H9 (cell line): Measurements from ENCODE around the gene MRM2. TPM values are rescaled to one million over a fixed set of nuclear protein-coding genes. Genes with fewer than 3 reads are reported as not detected.

ENCODE experiments used
- DNase-seq: peaks from one replicate; pipeline ENCODE4 v3.0.0-alpha.2; 2017
- H2AFZ ChIP-seq: one replicate; pipeline ENCODE4 v1.6.1; 2013; ENCODE audit warnings: mild to moderate bottlenecking, low read length, control low read depth, moderate library complexity
- H2AK5ac ChIP-seq: 2 replicates; pipeline ENCODE4 v1.6.1; 2013; ENCODE audit warnings: low read length, control low read depth, mixed read lengths; ENCODE audit not compliant: insufficient read length
- H2BK120ac ChIP-seq: one replicate; pipeline ENCODE4 v1.6.1; 2013; ENCODE audit warnings: low read depth, mild to moderate bottlenecking, low read length, control low read depth, inconsistent platforms; ENCODE audit not compliant: poor library complexity, severe bottlenecking
- H2BK12ac ChIP-seq: 2 replicates; pipeline ENCODE4 v1.6.1; 2013; ENCODE audit warnings: low read length, control low read depth, mixed read lengths, low read depth; ENCODE audit not compliant: insufficient read length
- H2BK15ac ChIP-seq: 2 replicates; pipeline ENCODE4 v1.6.1; 2013; ENCODE audit warnings: low read depth, low read length, control low read depth
- H2BK20ac ChIP-seq: one replicate; pipeline ENCODE4 v1.6.1; 2013; ENCODE audit warnings: low read depth, mild to moderate bottlenecking, low read length, control low read depth, inconsistent platforms; ENCODE audit not compliant: poor library complexity, severe bottlenecking
- H2BK5ac ChIP-seq: 2 replicates; pipeline ENCODE4 v1.6.1; 2013; ENCODE audit warnings: low read length, control low read depth, mixed read lengths; ENCODE audit not compliant: insufficient read length
- H3K14ac ChIP-seq: 2 replicates; pipeline ENCODE4 v1.6.1; 2013; ENCODE audit warnings: low read length, control low read depth; ENCODE audit not compliant: insufficient read depth
- H3K18ac ChIP-seq: 2 replicates; pipeline ENCODE4 v1.6.1; 2013; ENCODE audit warnings: low read depth, mild to moderate bottlenecking, mixed read lengths, low read length, control low read depth; ENCODE audit not compliant: insufficient read length
- H3K23ac ChIP-seq: 2 replicates; pipeline ENCODE4 v1.6.1; 2013; ENCODE audit warnings: low read length, control low read depth, mixed read lengths, low read depth; ENCODE audit not compliant: insufficient read length
- H3K23me2 ChIP-seq: 2 replicates; pipeline ENCODE4 v1.6.1; 2013; ENCODE audit warnings: low read depth, mild to moderate bottlenecking, mixed read lengths, low read length, control low read depth; ENCODE audit not compliant: insufficient read length, poor library complexity, severe bottlenecking
- H3K27ac ChIP-seq: 2 replicates; pipeline ENCODE4 v1.5.1; 2013; ENCODE audit warnings: low read length, control low read depth, mixed read lengths, low read depth; ENCODE audit not compliant: insufficient read length
- H3K27me3 ChIP-seq: 2 replicates; pipeline ENCODE4 v1.6.1; 2013; ENCODE audit warnings: low read length, control low read depth, inconsistent platforms; ENCODE audit not compliant: insufficient read depth
- H3K4ac ChIP-seq: 2 replicates; pipeline ENCODE4 v1.6.1; 2013; ENCODE audit warnings: low read depth, mild to moderate bottlenecking, control low read depth, inconsistent platforms, low read length, moderate library complexity
- H3K4me1 ChIP-seq: 2 replicates; pipeline ENCODE4 v1.6.1; 2013; ENCODE audit warnings: low read length, control low read depth, inconsistent platforms; ENCODE audit not compliant: insufficient read depth
- H3K4me2 ChIP-seq: 2 replicates; pipeline ENCODE4 v1.6.1; 2013; ENCODE audit warnings: low read length, control low read depth, mixed read lengths; ENCODE audit not compliant: insufficient read length, insufficient read depth
- H3K56ac ChIP-seq: 2 replicates; pipeline ENCODE4 v1.6.1; 2013; ENCODE audit warnings: low read depth, mild to moderate bottlenecking, mixed read lengths, low read length, control low read depth; ENCODE audit not compliant: insufficient read length
- H3K79me1 ChIP-seq: 2 replicates; pipeline ENCODE4 v1.6.1; 2013; ENCODE audit warnings: low read depth, mild to moderate bottlenecking, moderate library complexity, low read length, control low read depth, inconsistent platforms; ENCODE audit not compliant: insufficient read depth, poor library complexity, severe bottlenecking
- H3K79me2 ChIP-seq: 2 replicates; pipeline ENCODE4 v1.6.1; 2013; ENCODE audit warnings: low read length, control low read depth, inconsistent platforms; ENCODE audit not compliant: insufficient read depth
- H3K9ac ChIP-seq: 2 replicates; pipeline ENCODE4 v1.6.1; 2013; ENCODE audit warnings: low read length, control low read depth, mixed read lengths; ENCODE audit not compliant: insufficient read length; ENCODE audit errors: extremely low read depth
- H3K9me3 ChIP-seq: one replicate; pipeline ENCODE4 v1.6.1; 2013; ENCODE audit warnings: low read depth, low read length, inconsistent platforms; ENCODE audit not compliant: control insufficient read depth
- H3T11ph ChIP-seq: one replicate; pipeline ENCODE4 v1.6.1; 2013; ENCODE audit warnings: mild to moderate bottlenecking, low read length, control low read depth, inconsistent platforms
- H4K20me1 ChIP-seq: one replicate; pipeline ENCODE4 v1.6.1; 2013; ENCODE audit not compliant: control insufficient read depth, insufficient read length, insufficient read depth
- H4K5ac ChIP-seq: 2 replicates; pipeline ENCODE4 v1.6.1; 2013; ENCODE audit warnings: low read depth, mild to moderate bottlenecking, mixed read lengths, low read length, control low read depth; ENCODE audit not compliant: insufficient read length
- H4K8ac ChIP-seq: replicated peaks from 2 replicates; pipeline ENCODE4 v1.6.1; 2013; ENCODE audit warnings: low read length, control low read depth, mixed read lengths, low read depth; ENCODE audit not compliant: insufficient read length
- H4K91ac ChIP-seq: 2 replicates; pipeline ENCODE4 v1.6.1; 2013; ENCODE audit warnings: low read depth, mild to moderate bottlenecking, moderate library complexity, mixed read lengths, low read length, control low read depth; ENCODE audit not compliant: insufficient read length
- H3K27ac Mint-ChIP-seq, 3 experiments: 2 replicates in 2 of 3; 3 replicates in 1 of 3; pipeline ENCODE4 v1.8.0; 2020 to 2021; ENCODE audit warnings: mixed read lengths in 3 of 3, mild to moderate bottlenecking in 1 of 3, moderate library complexity in 1 of 3
- H3K27me3 Mint-ChIP-seq: 2 replicates; pipeline ENCODE4 v1.8.0; 2021; ENCODE audit warnings: low read depth, mild to moderate bottlenecking, moderate library complexity, mixed read lengths
- H3K36me3 Mint-ChIP-seq, 3 experiments: 2 replicates in 2 of 3; 3 replicates in 1 of 3; pipeline ENCODE4 v1.8.0; 2020 to 2021; ENCODE audit warnings: low read depth in 3 of 3, mixed read lengths in 3 of 3; ENCODE audit not compliant: insufficient read depth in 1 of 3
- H3K4me1 Mint-ChIP-seq, 2 experiments: 2 replicates each; pipeline ENCODE4 v1.8.0; 2020; ENCODE audit warnings: mixed read lengths in 2 of 2
- H3K4me3 Mint-ChIP-seq, 2 experiments: 2 replicates in 1 of 2; 3 replicates in 1 of 2; pipeline ENCODE4 v1.8.0; 2020 to 2021; ENCODE audit warnings: mild to moderate bottlenecking in 2 of 2, mixed read lengths in 2 of 2, moderate library complexity in 1 of 2
- H3K9me3 Mint-ChIP-seq, 2 experiments: 2 replicates in 1 of 2; 3 replicates in 1 of 2; pipeline ENCODE4 v1.8.0; 2020; ENCODE audit warnings: mild to moderate bottlenecking in 2 of 2, mixed read lengths in 2 of 2, moderate library complexity in 1 of 2
- WGBS: extraction: QIAGEN DNeasy Blood & Tissue Kit; methylation state at CpG from one replicate; pipeline ENCODE4 v1.1.7; 2013; ENCODE audit warnings: missing lambda C conversion rate, low lambda C conversion rate, mixed read lengths; ENCODE audit not compliant: insufficient read length; ENCODE audit errors: extremely low coverage; 5-methylcytosine and 5-hydroxymethylcytosine counted together
- total RNA-seq: library from RNA; stranded (reverse); gene quantifications from 2 replicates; pipeline ENCODE4 v1.2.1, GENCODE V29; 2021
- TF ChIP-seq, protein P1 (sequence below): fragments of 200-600 bp; sonication (generic); conservative IDR thresholded peaks from 3 replicates; pipeline ENCODE4 v1.8.0; 2021; ENCODE audit warnings: antibody characterized with exemption, mild to moderate bottlenecking

The MRM2 gene
- total RNA-seq, 1 experiment from 2014 or later: 59.0 TPM

DNA sequence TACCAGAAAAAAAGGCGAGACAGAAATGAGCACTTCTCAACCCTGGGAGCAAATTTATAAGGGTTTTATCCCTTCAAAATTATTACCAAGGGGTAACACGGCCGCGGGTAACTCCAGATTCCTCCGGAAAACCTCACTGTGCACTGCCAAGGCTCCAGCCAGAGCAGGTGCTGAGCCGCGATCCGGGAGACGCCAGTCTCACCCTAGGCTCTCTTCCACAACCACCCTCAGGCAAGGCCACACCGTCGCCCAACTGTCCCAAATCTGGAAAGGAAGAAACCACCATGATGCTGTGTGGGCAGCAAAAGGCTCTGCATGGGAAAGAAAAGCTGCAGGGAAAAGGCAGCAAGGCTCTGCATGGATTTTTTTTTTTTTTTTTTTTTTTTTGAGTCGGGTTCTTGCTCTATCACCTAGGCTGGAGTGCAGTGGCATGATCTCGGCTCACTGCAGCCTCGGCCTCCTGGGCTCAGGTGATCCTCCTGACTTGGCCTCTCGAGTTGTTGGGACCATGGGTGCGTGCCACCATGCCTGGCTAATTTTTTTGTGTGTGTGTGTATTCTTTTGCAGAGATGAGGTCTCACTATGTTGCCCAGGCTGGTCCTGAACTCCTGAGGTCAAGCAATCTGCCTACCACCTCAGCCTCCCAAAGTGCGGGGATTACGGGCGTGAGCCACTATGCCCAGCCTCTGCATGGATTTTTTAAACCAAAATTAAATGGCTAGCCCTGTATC, 48.3 kb downstream of the MRM2 start:
- no peaks in the 10 kb centered on the region for H3K9me3 ChIP-seq
- H3K23ac ChIP-seq: no peak overlapping the region
- no peak overlapping the region for H2BK20ac ChIP-seq
- TF ChIP-seq, protein P1, sequence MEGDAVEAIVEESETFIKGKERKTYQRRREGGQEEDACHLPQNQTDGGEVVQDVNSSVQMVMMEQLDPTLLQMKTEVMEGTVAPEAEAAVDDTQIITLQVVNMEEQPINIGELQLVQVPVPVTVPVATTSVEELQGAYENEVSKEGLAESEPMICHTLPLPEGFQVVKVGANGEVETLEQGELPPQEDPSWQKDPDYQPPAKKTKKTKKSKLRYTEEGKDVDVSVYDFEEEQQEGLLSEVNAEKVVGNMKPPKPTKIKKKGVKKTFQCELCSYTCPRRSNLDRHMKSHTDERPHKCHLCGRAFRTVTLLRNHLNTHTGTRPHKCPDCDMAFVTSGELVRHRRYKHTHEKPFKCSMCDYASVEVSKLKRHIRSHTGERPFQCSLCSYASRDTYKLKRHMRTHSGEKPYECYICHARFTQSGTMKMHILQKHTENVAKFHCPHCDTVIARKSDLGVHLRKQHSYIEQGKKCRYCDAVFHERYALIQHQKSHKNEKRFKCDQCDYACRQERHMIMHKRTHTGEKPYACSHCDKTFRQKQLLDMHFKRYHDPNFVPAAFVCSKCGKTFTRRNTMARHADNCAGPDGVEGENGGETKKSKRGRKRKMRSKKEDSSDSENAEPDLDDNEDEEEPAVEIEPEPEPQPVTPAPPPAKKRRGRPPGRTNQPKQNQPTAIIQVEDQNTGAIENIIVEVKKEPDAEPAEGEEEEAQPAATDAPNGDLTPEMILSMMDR: no peak
- DNase-seq: no peak
- no peak overlapping the region for H2BK120ac ChIP-seq
- H2AFZ ChIP-seq: no peak overlapping the region
- H3K27ac ChIP-seq: no peak overlapping the region
- H2BK12ac ChIP-seq: no peak overlapping the region
- H3K36me3 Mint-ChIP-seq: peaks cover 47 to 64% (median 49%) of the 10 kb centered on the region in 3 experiments
- H3K4me3 Mint-ChIP-seq: no peak overlapping the region
- H4K8ac ChIP-seq: no peak overlapping the region
- H3K9ac ChIP-seq: no peak overlapping the region
- WGBS: no CpG with 5 or more reads among the region's 19 CpGs
- no peaks in the 10 kb centered on the region; the same call in 1 of the 2 replicates for H3K27me3 ChIP-seq
- H2BK15ac ChIP-seq: no peak overlapping the region
- peaks cover 7 to 18% of the 10 kb centered on the region in 2 experiments; a peak in 4 of 5 replicates for H3K9me3 Mint-ChIP-seq
- H3K4ac ChIP-seq: no peak overlapping the region
- H3K23me2 ChIP-seq: no peaks in the 10 kb centered on the region
- H2BK5ac ChIP-seq: no peak overlapping the region
- no peaks in the 10 kb centered on the region; the same call in 1 of the 2 replicates for H3K79me2 ChIP-seq
- no peak overlapping the region for H4K5ac ChIP-seq
- no peak overlapping the region for H4K91ac ChIP-seq
- H3K4me2 ChIP-seq: no peak overlapping the region
- H3K4me1 Mint-ChIP-seq: no peaks in the 10 kb centered on the region
- no peaks in the 10 kb centered on the region for H4K20me1 ChIP-seq
- H3K56ac ChIP-seq: no peak overlapping the region
- no peaks in the 10 kb centered on the region for H3K27me3 Mint-ChIP-seq
- H2AK5ac ChIP-seq: no peak overlapping the region
- no peak overlapping the region for H3K14ac ChIP-seq
- no peak overlapping the region for H3K18ac ChIP-seq
- H3K27ac Mint-ChIP-seq: peak overlapping the region in 1 of 3 experiments; percentile 40; a peak in 1 of 7 replicates
- H3K4me1 ChIP-seq: no peaks in the 10 kb centered on the region
- no peaks in the 10 kb centered on the region for H3K79me1 ChIP-seq
- H3T11ph ChIP-seq: no peak overlapping the region
